Sigmoid colon (tissue), 3 donors: Measurements from ENCODE around the gene IDNK.

Experiments
- CTCF ChIP-seq, 4 experiments: fragments of 450-650 bp in 3 of 4; fragments of 200-600 bp in 1 of 4; IDR thresholded peaks; one replicate each; pipeline ENCODE4 v1.5.1; 2016 to 2019; ENCODE audit warnings: antibody characterized with exemption in 4 of 4, mild to moderate bottlenecking in 3 of 4, moderate library complexity in 2 of 4
- POLR2A ChIP-seq, 2 donors: fragments of 450-650 bp; IDR thresholded peaks; one replicate each; pipeline ENCODE4 v1.6.1; 2016; ENCODE audit warnings: antibody characterized with exemption in 2 of 2, mild to moderate bottlenecking in 2 of 2, moderate library complexity in 2 of 2

GRCh38 chr9:83651558-83651957 is 28.6 kb downstream of the IDNK start:
- TF ChIP-seq CTCF (IDR thresholded peaks at IDR 0.05): no peak
- TF ChIP-seq POLR2A (IDR thresholded peaks at IDR 0.05): no peak
